ENCODE data around the gene EPB41L3. TPM values are rescaled to one million over a fixed set of nuclear protein-coding genes. Genes with fewer than 3 reads are reported as not detected.

EPB41L3 gene
- total RNA-seq, 1 donor from 2014 or later = 90.9 TPM

DNA sequence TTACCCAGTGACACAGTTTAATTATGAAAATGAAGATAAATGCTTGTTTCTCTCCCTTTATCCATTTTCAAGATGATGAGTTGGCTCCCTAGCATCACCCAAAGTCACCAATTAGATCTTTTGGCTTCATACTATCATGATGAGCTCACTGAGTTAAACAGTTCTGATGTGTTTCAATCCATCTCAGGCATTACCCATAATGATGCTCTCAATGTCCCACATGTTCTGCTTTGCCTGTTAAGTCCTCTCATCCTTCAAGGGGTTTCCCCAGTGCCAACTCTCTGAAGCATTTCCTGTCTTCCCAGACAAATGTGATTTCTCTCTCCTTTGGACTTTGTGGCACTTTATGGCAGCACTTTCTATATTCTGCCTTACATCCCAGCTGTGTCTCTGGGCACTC, 92.6 kb downstream of the EPB41L3 start:
- no peak for DNase-seq (ENCODE audit: low spot score in 2 of 2)
- TF ChIP-seq, protein P1, sequence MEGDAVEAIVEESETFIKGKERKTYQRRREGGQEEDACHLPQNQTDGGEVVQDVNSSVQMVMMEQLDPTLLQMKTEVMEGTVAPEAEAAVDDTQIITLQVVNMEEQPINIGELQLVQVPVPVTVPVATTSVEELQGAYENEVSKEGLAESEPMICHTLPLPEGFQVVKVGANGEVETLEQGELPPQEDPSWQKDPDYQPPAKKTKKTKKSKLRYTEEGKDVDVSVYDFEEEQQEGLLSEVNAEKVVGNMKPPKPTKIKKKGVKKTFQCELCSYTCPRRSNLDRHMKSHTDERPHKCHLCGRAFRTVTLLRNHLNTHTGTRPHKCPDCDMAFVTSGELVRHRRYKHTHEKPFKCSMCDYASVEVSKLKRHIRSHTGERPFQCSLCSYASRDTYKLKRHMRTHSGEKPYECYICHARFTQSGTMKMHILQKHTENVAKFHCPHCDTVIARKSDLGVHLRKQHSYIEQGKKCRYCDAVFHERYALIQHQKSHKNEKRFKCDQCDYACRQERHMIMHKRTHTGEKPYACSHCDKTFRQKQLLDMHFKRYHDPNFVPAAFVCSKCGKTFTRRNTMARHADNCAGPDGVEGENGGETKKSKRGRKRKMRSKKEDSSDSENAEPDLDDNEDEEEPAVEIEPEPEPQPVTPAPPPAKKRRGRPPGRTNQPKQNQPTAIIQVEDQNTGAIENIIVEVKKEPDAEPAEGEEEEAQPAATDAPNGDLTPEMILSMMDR (IDR thresholded peaks at IDR 0.05) = no peak
- Histone ChIP-seq H3K36me3 (no peaks in the 10 kb centered on the region), H3K9me3 (no peaks in the 10 kb centered on the region), H3K27ac (no peak overlapping the region), H3K4me1 (no peaks in the 10 kb centered on the region), H3K4me3 (no peak overlapping the region), H3K27me3 (no peaks in the 10 kb centered on the region)
- intact Hi-C loops (cut with DNase I) = no loop called here

DNA sequence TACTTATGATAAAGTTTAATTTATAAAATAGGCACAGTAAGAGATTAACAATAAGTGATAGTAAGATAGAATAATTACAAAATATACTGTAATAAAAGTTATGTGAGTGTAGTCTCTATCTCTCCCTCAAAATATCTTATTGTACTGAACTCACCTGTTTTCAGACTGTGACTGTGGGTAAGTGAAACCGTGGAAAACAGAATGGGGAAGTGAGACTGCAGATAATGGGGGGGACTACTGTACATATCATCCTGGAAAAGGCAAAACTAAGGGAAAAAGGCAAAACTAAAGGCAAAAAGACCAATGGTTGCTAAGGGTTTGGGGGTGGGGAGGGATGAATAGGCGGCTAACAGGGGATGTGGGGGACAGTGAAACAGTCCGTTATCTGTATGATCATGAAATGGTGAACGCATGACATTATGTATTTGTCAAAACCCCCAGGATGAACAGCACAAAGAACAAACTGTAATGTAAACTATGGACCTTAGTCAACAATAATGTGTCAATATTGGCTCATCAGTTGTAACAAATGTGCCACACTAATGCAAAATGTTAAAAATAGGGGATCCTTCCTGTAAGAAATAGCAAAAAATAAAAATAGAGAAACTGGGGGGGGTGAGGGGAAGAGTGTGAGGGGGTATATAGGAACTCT, 93.8 kb downstream of the EPB41L3 start:
- no peaks in the 10 kb centered on the region for H3K4me1 ChIP-seq
- intact Hi-C loops (cut with DNase I) = no loop called here
- no peak overlapping the region for H3K27ac ChIP-seq
- H3K4me3 ChIP-seq = no peak overlapping the region
- no peaks in the 10 kb centered on the region for H3K27me3 ChIP-seq
- TF ChIP-seq, protein P1 (IDR thresholded peaks at IDR 0.05) = no peak
- H3K9me3 ChIP-seq = no peaks in the 10 kb centered on the region
- no peaks in the 10 kb centered on the region for H3K36me3 ChIP-seq
- no peak for DNase-seq (ENCODE audit: low spot score in 2 of 2)

DNA sequence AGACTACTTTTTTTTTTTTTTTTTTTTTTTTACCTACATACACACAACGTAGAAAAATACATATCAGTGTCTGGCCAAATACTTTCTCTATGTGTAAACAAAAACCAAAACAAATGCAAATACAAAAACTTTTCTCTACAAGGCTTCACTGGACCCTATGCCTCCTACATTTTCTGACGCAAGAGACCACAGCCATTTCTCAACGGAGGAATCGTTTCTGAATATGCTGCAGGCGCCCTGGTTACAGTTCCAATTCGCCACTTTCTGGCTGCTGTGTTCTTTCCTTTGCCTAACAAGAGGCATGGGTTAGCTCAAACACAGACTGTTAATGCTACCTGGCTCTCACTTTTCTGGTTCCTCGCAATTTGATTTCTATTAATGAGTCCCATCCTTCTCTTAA, 96.4 kb downstream of the EPB41L3 start:
- Histone ChIP-seq H3K4me3 (no peak overlapping the region), H3K27me3 (no peaks in the 10 kb centered on the region), H3K36me3 (no peaks in the 10 kb centered on the region), H3K4me1 (no peaks in the 10 kb centered on the region), H3K9me3 (no peaks in the 10 kb centered on the region), H3K27ac (no peak overlapping the region)
- TF ChIP-seq, protein P1 (IDR thresholded peaks at IDR 0.05) = no peak
- DNase-seq (ENCODE audit: low spot score in 2 of 2) = no peak
- intact Hi-C loops (cut with DNase I) = no loop called here

DNA sequence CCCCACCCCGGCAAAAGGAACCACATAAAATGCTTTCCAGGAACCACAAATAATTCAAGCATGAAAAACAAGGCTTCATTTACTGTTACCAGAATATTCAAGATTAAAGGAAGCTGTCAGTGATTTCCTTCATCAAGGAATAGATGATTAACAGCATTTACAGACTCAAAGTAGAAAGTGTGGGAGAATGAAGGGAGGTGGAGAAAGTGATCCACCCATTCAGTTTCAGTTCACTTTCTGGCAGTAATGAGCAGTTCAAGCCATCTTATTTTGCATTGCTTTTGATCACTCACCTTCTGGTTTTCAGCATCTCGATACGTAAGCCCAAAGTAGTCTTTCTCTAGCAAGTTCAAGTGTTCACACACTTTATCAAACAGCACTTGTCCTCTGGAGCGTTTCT, 99.0 kb downstream of the EPB41L3 start:
- no peaks in the 10 kb centered on the region for H3K9me3 ChIP-seq
- intact Hi-C loops (cut with DNase I) = no loop called here
- TF ChIP-seq, protein P1 (IDR thresholded peaks at IDR 0.05) = no peak

DNA sequence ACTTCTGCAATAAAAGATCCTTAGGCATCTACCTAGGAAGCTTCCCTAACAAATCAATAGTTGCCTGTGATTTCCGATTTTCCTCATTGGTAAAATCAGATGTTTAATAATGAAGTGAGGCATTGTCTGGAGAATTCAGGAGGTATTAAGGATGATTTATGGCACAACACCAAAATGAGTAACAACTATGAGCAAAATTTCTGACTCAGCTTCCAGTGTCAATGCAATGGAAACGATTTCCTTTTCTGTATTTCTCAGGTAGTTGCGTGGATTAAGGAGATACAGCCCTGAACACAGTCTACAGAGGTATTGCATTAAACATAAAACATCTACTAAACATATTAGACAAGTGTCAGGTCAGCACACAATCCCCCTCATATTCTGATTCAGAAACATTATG, 99.5 kb downstream of the EPB41L3 start:
- TF ChIP-seq, protein P1 (IDR thresholded peaks at IDR 0.05) = no peak
- no peaks in the 10 kb centered on the region for H3K27me3 ChIP-seq
- H3K4me3 ChIP-seq = no peak overlapping the region
- no peak overlapping the region for H3K27ac ChIP-seq
- no peaks in the 10 kb centered on the region for H3K36me3 ChIP-seq
- H3K4me1 ChIP-seq = no peaks in the 10 kb centered on the region
- no peak for DNase-seq (ENCODE audit: low spot score in 2 of 2)
- no peaks in the 10 kb centered on the region for H3K9me3 ChIP-seq
- intact Hi-C loops (cut with DNase I) = no loop called here

More for the DNA sequence above, 99.0 kb downstream of the EPB41L3 start:
- no peaks in the 10 kb centered on the region for H3K27me3 ChIP-seq
- H3K27ac ChIP-seq = no peak overlapping the region
- H3K4me3 ChIP-seq = no peak overlapping the region
- no peak for DNase-seq (ENCODE audit: low spot score in 2 of 2)
- no peaks in the 10 kb centered on the region for H3K36me3 ChIP-seq
- no peaks in the 10 kb centered on the region for H3K4me1 ChIP-seq
